ENCODE measurements around the gene HMX1. TPM values are rescaled to one million over a fixed set of nuclear protein-coding genes. Genes with fewer than 3 reads are reported as not detected.

HMX1 gene
- total RNA-seq, 1 donor: not detected

DNA sequence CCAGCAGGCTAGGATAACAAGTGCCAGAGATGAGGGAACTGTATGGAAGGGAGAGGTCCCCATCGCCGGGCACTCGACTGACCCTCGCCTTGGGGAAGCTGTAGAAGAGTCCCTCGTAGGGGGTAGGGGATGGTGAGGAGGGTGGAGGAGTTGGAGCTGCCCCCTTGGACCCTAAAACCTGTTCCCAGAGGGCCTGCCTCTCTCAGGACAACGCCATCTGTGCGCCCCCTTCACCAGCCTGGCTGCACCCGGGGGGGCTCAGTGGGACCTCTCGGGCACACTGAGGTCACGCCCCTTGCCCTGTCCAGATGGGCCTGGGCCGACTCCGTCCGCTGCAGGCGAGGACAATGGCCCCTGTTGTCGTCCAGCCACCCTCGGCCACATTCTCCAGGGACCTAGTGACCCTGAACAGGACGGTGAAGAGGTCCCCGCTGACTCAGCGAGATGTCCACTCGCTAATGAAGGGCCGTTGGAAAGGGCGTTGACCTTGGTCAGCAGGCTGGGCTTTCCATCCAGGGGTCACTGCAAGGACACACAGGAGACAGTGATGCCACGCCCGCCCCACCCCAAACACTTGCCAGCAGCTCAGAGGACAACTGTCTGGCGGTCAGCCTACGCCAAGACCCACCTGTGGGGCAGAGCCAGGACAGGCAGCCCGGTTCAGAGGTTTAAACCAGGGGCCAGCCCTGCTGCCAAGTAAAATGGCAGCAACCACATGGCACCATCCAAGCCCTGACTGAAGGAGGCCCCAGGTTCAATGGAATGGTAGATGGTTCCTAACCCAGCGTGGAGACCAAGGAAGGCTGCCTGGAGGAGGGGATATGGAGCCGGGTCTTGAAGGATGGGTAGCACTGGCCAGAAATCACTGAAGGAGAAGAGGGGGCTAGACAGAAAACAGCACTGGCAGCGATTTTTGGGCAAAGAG lies 51.2 kb downstream of the HMX1 start:
- Histone ChIP-seq H3K4me1 (ENCODE audit: insufficient read depth, low read length) (no peaks in the 10 kb centered on the region), H3K4me3 (ENCODE audit: low read length) (no peak overlapping the region), H3K27me3 (ENCODE audit: insufficient read depth, low read length) (no peaks in the 10 kb centered on the region), H3K9me3 (ENCODE audit: low read depth, low read length) (no peaks in the 10 kb centered on the region)

GRCh38 chr4:8819473-8820177 lies 52.0 kb downstream of the HMX1 start:
- Histone ChIP-seq H3K4me3 (ENCODE audit: low read length) (no peak overlapping the region), H3K4me1 (ENCODE audit: insufficient read depth, low read length) (no peaks in the 10 kb centered on the region), H3K27me3 (ENCODE audit: insufficient read depth, low read length) (no peaks in the 10 kb centered on the region), H3K9me3 (ENCODE audit: low read depth, low read length) (no peaks in the 10 kb centered on the region)

DNA sequence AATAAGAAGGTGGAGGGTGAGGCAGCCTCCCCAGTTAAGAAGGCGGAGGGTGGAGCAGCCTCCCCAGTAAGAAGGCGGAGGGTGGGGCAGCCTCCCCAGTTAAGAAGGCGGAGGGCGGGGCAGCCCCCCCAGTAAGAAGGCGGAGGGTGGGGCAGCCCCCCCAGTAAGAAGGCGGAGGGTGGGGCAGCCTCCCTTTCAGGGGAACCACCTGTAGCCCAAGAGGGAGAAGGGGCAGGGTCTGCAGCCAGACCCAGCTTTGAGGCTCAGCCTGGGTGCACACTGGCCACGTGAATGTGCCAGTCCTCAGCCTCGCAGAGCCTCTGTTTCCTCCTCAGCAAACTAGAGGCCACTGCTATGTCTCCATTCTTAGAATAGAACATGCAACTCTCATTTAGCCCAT lies 52.6 kb downstream of the HMX1 start:
- no peaks in the 10 kb centered on the region for H3K27me3 ChIP-seq (ENCODE audit: insufficient read depth, low read length)
- no peak overlapping the region for H3K4me3 ChIP-seq (ENCODE audit: low read length)
- H3K9me3 ChIP-seq (ENCODE audit: low read depth, low read length): no peaks in the 10 kb centered on the region

DNA sequence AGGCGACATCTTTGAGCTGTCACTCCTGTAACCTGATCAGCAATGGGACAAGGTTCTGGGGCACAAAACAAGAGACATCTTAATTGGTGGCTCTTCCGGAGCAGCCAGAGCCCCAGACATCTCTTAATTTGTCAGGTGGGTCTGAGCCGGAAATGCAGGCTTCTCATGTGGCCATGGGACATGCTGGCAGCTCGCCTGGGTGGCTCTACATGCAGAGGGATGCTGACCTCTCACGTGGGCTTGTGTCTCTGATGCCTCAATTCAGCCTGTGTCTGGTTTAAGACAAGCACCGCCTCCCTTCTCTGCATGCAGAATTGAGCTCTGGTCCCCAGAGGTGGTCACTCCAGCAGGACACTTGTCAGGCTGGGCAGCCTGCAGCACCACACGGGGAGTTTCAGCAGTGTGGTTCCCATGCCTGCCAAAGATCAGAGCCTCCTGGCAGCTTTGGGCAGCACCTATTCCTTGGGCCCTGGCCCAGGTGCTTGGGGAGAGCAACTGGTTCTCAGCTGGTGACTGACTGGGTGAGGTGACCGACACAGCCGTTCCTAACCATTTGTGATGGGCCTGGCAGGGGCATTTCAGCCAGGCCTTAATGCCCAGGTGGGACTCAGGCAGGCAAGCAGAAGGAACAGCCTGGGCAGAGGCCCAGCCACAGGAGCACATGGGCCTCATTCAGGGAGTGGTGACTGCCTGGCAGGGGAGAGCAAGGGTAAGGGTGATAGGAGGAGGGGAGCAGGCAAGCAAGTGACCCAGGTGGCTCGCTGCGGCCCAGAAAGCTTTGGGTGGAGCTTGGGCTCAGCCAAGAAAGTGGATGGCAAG lies 53.4 kb downstream of the HMX1 start:
- Histone ChIP-seq H3K27me3 (ENCODE audit: insufficient read depth, low read length) (no peaks in the 10 kb centered on the region), H3K4me1 (ENCODE audit: insufficient read depth, low read length) (no peaks in the 10 kb centered on the region), H3K9me3 (ENCODE audit: low read depth, low read length) (no peaks in the 10 kb centered on the region), H3K4me3 (ENCODE audit: low read length) (no peak overlapping the region)

More for the DNA sequence above, 52.6 kb downstream of the HMX1 start:
- H3K4me1 ChIP-seq (ENCODE audit: insufficient read depth, low read length): no peaks in the 10 kb centered on the region

- no peak overlapping the region for H3K4me3 ChIP-seq (ENCODE audit: low read length)
- no peaks in the 10 kb centered on the region for H3K9me3 ChIP-seq (ENCODE audit: low read depth, low read length)
- no peaks in the 10 kb centered on the region for H3K4me1 ChIP-seq (ENCODE audit: insufficient read depth, low read length)
- no peaks in the 10 kb centered on the region for H3K27me3 ChIP-seq (ENCODE audit: insufficient read depth, low read length)
Observed at GRCh38 chr4:8817813-8818062, 53.9 kb downstream of the HMX1 start.

DNA sequence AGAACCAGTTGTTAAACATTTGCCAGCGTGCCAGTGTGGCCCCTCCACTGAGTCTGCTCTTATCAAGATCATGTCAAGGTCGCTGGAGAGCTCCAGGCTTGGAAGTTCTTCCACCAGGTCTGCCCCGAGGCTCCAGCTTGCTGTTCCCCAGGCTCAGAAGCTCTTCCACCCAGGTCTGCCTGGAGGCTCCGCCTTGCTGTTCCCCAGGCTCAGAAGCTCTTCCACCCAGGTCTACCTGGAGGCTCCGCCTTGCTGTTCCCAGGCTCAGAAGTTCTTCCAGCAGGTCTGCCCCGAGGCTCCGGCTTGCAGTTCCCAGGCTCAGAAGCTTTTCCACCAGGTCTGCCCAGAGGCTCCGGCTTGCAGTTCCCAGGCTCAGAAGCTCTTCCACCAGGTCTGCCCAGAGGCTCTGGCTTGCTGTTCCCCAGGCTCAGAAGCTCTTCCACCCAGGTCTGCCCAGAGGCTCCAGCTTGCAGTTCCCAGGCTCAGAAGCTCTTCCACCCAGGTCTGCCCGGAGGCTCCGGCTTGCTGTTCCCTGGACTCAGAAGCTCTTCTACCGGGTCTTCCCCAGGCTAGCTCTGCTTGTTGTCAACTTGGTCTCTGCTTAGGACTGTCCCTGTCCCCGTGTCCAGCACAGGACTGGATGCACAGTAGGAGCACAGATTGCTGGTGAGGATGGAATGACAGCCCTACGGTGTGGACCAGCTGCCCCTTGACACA lies 54.4 kb downstream of the HMX1 start:
- Histone ChIP-seq H3K4me3 (ENCODE audit: low read length) (no peak overlapping the region), H3K4me1 (ENCODE audit: insufficient read depth, low read length) (no peaks in the 10 kb centered on the region), H3K9me3 (ENCODE audit: low read depth, low read length) (no peaks in the 10 kb centered on the region), H3K27me3 (ENCODE audit: insufficient read depth, low read length) (no peaks in the 10 kb centered on the region)
